NCI-H345 treated with DMSO at 0.1 percent for 48 hours (cell line): ENCODE measurements around the gene REX1BD.

ENCODE experiments used
- DNase-seq: peaks from one replicate; lab custom pipeline; 2025; ENCODE audit not compliant: unreplicated experiment; lab: John Stamatoyannopoulos, UW

REX1BD gene

DNA sequence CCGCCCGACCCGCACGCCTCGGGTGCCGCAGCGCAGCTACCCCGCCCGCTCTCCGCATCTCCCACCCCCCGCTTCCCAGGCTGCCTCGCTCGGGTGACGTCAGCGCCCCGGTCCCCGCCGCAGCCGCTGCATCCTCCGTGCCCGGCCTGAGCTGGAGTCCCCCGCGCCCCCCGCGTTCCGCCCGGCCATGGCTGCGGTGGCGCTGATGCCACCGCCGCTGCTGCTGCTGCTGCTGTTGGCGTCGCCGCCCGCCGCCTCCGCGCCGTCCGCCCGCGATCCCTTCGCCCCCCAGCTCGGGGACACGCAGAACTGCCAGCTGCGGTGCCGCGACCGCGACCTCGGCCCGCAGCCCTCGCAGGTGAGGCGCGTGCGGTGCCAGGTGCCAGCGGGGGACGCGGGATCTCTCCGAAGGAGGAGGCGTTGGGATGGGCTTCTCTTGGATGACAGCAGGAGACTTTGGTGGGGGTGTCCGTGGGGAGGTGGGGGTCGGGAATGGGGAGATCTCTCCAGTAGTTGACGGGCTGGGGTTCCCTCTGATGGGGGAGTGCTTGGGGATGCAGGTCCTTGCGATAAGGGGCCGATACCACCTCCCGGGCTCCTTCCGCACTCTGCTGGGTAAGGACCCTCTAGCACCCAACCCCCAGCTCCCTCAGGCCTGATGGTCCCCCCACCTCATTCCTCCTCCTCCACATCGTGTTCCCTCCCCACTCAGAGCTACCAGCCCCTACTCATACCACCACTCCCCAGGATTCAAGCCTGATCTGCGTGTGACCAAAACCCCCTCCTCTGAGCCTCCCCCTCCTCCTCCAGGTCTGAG, 24.4 kb downstream of the REX1BD start, which contains the start of gene TMEM59L:
TMEM59L (plus strand) TSS at position 99 of the 817 bp plus-strand sequence; CDS start at position 188, 89 bp downstream.
- DNase-seq: no peak

DNA sequence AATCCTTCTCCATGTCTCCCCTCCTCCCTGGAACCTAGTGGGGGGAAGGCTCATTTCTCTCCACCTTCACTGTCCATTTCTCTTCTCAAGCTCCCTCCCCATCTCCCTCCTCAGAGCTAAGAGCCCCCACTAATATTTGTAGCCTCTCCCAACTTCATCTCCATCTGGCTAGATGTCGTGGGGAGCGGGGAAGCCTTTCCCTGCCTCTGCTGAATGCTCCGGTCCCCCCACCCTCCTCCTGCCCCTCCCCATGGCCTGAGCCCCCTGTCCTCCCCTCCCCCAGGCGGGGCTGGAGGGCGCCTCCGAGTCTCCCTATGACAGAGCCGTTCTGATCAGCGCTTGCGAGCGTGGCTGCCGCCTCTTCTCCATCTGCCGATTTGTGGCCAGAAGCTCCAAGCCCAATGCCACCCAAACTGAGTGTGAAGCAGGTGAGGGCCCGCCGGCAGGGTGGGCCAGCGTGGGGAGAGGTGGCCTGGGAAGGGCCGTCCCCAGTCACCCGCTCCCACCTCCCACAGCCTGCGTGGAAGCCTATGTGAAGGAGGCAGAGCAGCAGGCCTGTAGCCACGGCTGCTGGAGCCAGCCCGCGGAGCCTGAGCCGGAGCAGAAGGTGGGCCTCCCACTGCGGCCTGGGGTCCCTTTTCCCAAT, 25.1 kb downstream of the REX1BD start:
- no peak for DNase-seq

GRCh38 chr19:18616023-18616422, 27.4 kb downstream of the REX1BD start:
- no peak for DNase-seq

- DNase-seq: no peak
These were observed 29.0 kb downstream of the REX1BD start for GRCh38 chr19:18617562-18617961.

GRCh38 chr19:18618236-18618635, 29.6 kb downstream of the REX1BD start:
- DNase-seq: no peak

DNA sequence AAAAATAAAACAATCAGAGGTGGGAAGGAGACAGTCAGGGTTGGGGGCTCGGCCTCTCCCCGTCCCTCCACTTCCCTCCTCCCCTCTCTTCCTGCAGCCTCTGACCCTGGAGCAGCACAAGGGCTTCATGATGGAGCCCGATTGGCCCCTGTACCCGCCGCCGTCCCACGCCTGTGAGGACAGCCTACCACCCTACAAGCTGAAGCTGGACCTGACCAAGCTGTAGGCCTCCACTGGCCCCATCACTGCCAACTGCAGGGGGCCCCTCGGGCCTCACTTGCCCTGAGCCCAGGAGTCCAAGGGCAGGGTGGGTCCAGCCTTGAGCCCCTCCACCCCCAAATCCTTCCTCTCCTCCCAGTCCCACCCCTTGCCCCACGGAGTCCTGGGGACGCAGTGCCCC, 31.7 kb downstream of the REX1BD start:
- no peak for DNase-seq

DNA sequence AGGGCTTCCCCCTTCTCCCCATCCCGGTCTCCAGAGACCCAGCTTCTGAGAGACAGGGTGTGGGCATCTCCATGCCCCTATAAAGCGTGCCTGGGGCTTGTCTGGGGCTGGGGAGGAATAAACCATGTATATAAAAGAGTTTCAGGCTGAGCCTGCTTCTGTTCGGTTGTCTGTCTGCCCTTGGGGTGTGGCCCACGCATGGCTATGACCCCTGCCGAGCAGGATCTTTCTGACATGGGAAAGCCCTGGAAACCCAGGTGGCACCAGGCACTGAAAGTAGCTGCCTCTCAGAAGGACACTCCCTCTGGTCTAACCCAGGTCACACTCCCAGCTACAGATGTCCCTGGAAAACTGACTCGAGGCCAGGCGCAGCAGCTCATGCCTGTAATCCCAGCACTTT, 32.3 kb downstream of the REX1BD start:
- no peak for DNase-seq

GRCh38 chr19:18626906-18627305, 38.3 kb downstream of the REX1BD start:
- DNase-seq: no peak

- DNase-seq: no peak
These were observed 40.8 kb downstream of the REX1BD start for GRCh38 chr19:18629166-18630088.

DNA sequence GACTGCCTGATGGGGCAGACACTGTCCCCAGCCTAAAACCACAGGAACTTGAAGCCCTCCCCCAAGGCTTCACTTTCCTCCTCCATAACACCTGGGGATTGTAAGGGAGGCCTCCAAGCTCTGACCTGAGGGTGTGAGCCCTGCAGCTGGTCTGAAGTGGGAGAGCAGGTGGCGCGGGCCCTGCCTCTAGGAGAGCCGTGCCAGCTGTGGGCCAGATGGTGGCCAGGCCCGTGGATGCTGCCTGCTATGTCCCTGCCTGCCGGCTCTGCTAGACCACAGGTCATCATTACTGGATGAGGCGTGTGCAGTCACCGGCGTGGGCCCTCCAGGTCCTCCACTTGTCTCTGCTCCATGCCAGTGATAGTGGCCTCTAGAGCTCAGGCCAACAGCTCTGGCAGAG, 44.7 kb downstream of the REX1BD start:
- DNase-seq: no peak

GRCh38 chr19:18634612-18635297, 46.2 kb downstream of the REX1BD start:
- no peak for DNase-seq

DNA sequence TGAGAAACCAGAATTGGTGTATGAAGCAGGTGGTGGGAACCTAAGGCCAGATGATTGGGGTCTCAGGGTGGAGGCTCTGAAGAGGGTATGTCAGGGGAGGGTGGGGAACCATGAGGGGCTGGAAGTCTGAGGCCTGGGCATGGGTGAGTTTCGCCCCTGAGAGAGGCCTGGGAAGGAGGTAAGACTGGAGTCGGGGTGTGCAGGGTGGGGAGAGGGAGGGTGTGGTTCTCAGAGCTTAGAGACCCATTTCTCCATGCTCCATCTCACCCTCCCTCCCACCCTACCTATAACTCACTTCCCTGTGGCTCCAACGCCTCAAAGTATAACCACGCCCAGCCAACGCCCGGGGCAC, 47.2 kb downstream of the REX1BD start:
- DNase-seq: no peak

GRCh38 chr19:18636183-18636968, 47.8 kb downstream of the REX1BD start:
- peak; percentile 75 for DNase-seq

DNA sequence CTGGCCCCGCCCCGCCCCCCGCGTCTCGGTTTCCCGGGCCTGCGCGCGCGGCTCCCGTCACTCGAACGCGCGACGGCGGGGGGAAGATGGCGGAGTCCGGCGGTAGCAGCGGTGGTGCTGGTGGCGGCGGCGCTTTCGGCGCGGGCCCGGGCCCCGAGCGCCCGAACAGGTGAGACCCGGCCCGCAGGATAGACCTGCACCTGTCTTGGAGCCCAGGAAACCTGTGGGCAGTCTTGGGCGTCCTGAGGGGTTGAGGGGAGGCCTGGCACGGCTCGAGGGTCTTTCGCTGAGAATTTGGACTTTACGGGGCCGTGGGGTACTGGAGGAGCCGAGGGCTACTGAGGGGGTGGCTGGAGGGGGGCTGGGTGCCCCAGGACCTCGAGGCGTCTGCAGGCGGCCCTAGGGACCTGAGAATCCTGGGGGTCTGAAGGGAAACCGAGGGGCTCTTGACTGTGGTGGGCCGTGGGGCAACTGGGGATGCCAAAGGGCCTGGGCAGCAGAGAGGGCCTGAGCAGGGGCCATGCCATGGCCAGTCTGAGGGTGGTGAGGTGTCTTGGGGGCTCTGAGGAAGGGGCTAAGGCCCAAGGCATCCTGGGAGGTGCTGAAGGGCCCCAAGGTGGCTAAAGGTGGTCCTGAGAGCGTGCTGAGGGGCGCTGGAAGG, 48.5 kb downstream of the REX1BD start, which contains the start of gene KLHL26:
KLHL26 (plus strand) TSS at position 60 of the 661 bp plus-strand sequence; CDS start at position 87, 27 bp downstream.
- DNase-seq: no peak

- no peak for DNase-seq
These were observed 49.4 kb downstream of the REX1BD start for GRCh38 chr19:18637673-18638630.

GRCh38 chr19:18639706-18640243, 51.2 kb downstream of the REX1BD start:
- DNase-seq: no peak
